Ishikawa (cell line): ENCODE results near the gene FADS3.

Source experiments
- CEBPB ChIP-seq: IDR thresholded peaks from 2 replicates; pipeline ENCODE4 v1.6.1; 2012
- CREB1 ChIP-seq: IDR thresholded peaks from 2 replicates; pipeline ENCODE4 v1.6.1; 2012; ENCODE audit warnings: low read depth
- EGR1 ChIP-seq: IDR thresholded peaks from 2 replicates; pipeline ENCODE4 v1.6.1; 2012
- EP300 ChIP-seq: IDR thresholded peaks from 2 replicates; pipeline ENCODE4 v1.6.1; 2012; ENCODE audit warnings: borderline replicate concordance
- FOXM1 ChIP-seq: IDR thresholded peaks from 2 replicates; pipeline ENCODE4 v1.6.1; 2012; ENCODE audit warnings: low read depth, borderline replicate concordance
- NFIC ChIP-seq: IDR thresholded peaks from 2 replicates; pipeline ENCODE4 v1.6.1; 2012
- RAD21 ChIP-seq: IDR thresholded peaks from 2 replicates; pipeline ENCODE4 v1.6.1; 2012; ENCODE audit warnings: low read depth
- TAF1 ChIP-seq: IDR thresholded peaks from 2 replicates; pipeline ENCODE4 v1.6.1; 2012; ENCODE audit warnings: low read depth, mild to moderate bottlenecking
- TCF12 ChIP-seq: IDR thresholded peaks from 2 replicates; pipeline ENCODE4 v1.6.1; 2012; ENCODE audit warnings: low read depth
- TEAD4 ChIP-seq: IDR thresholded peaks from 2 replicates; pipeline ENCODE4 v1.6.1; 2012
- YY1 ChIP-seq: IDR thresholded peaks from 2 replicates; pipeline ENCODE4 v1.6.1; 2012; ENCODE audit warnings: low read depth
- ZBTB7A ChIP-seq: IDR thresholded peaks from 2 replicates; pipeline ENCODE4 v1.6.1; 2012; ENCODE audit warnings: low read depth
- TF ChIP-seq, protein P1 (sequence below): IDR thresholded peaks from 2 replicates; pipeline ENCODE4 v1.6.1; 2012; ENCODE audit warnings: low read depth, mild to moderate bottlenecking
- TF ChIP-seq, protein P2 (sequence below): IDR thresholded peaks from 2 replicates; pipeline ENCODE4 v1.6.1; 2012
- TF ChIP-seq, protein P3 (sequence below): IDR thresholded peaks from 2 replicates; pipeline ENCODE4 v1.6.1; 2012

The FADS3 gene

DNA sequence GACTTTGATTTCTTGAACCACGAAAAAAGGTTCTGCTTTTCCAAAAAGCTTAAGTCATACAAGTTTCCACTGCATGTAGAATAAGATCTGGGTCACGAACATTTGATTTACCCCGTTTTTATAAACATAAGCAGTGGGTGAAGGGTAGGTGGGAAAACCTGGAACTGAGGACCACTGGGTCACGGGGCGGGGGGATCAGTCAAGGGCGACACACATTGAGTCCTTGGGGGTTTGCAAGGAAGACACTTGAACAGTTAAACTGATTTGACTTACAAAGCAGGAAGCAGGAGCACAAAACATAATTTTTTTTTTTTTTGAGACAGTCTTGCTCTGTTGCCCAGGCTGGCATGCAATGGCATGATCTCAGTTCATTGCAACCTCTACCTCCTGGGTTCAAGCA is 10.9 kb downstream of the FADS3 start:
- TF ChIP-seq FOXM1 (no peak), CEBPB (no peak), TAF1 (no peak), EGR1 (no peak), ZBTB7A (no peak), RAD21 (no peak), YY1 (no peak)
- TF ChIP-seq, protein P1, sequence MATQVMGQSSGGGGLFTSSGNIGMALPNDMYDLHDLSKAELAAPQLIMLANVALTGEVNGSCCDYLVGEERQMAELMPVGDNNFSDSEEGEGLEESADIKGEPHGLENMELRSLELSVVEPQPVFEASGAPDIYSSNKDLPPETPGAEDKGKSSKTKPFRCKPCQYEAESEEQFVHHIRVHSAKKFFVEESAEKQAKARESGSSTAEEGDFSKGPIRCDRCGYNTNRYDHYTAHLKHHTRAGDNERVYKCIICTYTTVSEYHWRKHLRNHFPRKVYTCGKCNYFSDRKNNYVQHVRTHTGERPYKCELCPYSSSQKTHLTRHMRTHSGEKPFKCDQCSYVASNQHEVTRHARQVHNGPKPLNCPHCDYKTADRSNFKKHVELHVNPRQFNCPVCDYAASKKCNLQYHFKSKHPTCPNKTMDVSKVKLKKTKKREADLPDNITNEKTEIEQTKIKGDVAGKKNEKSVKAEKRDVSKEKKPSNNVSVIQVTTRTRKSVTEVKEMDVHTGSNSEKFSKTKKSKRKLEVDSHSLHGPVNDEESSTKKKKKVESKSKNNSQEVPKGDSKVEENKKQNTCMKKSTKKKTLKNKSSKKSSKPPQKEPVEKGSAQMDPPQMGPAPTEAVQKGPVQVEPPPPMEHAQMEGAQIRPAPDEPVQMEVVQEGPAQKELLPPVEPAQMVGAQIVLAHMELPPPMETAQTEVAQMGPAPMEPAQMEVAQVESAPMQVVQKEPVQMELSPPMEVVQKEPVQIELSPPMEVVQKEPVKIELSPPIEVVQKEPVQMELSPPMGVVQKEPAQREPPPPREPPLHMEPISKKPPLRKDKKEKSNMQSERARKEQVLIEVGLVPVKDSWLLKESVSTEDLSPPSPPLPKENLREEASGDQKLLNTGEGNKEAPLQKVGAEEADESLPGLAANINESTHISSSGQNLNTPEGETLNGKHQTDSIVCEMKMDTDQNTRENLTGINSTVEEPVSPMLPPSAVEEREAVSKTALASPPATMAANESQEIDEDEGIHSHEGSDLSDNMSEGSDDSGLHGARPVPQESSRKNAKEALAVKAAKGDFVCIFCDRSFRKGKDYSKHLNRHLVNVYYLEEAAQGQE: no peak
- TF ChIP-seq, protein P2, sequence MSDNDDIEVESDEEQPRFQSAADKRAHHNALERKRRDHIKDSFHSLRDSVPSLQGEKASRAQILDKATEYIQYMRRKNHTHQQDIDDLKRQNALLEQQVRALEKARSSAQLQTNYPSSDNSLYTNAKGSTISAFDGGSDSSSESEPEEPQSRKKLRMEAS: no peak
- TF ChIP-seq, protein P3, sequence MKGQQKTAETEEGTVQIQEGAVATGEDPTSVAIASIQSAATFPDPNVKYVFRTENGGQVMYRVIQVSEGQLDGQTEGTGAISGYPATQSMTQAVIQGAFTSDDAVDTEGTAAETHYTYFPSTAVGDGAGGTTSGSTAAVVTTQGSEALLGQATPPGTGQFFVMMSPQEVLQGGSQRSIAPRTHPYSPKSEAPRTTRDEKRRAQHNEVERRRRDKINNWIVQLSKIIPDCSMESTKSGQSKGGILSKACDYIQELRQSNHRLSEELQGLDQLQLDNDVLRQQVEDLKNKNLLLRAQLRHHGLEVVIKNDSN: no peak

DNA sequence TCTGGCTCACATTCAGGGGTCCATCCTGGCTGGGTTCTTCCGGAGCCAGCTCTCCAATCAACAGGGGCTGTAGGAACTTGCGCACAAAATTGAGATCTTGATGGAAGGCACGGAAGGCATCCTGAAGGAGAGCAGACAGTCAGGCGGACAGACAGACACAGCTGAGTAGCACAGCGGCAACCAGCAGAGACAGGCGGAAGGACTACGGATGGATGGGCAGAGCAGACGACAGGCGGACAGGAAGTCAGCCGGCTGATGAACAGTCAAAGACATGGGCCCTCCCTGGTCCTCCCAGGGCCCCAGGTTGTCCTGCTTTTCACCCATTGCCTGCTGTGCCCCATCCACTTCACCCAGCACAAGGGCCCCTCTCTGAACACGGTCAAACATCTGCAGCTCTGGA is 11.3 kb downstream of the FADS3 start:
- no peak for TF ChIP-seq FOXM1
- TF ChIP-seq EP300: no peak

DNA sequence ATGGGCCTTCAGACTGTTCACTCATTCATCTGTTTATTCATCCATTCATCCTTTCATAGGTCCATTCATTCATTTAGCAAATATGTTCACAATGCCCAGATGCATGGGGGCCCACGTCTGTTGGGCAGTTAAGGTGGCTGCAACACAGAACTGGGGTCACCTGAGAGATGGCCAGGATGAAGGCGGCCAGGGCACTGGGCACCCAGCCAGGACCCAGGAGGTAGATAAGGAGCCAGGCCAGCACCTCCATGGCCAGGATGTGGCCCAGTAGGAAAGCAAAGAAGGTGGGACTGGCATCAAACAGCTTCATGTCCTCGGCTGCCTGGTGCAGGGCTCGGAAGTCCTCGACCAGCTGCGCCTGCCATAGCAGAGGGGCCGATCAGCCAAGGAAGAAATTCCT is 12.2 kb downstream of the FADS3 start:
- TF ChIP-seq YY1: no peak
- TF ChIP-seq, protein P1: no peak
- no peak for TF ChIP-seq CREB1
- no peak for TF ChIP-seq EP300

DNA sequence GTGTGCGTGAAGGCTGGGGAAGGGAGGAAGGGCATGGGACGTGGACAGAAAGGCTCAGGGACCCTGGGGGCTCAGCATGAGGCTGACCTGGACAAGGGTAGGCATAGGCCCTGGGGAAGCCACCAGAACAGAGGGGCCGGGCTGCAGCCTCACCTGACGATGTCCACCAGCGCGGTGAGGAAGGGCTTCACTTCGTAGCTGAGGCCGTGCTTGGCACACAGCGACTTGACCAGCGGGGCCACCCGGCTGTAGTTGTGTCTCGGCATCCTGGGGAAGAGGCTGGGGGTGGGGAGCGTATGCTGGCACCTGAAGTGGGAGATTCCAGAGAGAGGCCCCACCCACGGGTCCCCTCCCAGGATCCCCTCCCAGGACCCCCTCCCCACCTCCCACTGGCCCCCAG is 15.6 kb downstream of the FADS3 start:
- TF ChIP-seq CEBPB (no peak), YY1 (no peak), RAD21 (no peak), FOXM1 (no peak), TAF1 (no peak), EGR1 (no peak), CREB1 (no peak), NFIC (no peak), TEAD4 (no peak), TCF12 (no peak), ZBTB7A (no peak), EP300 (no peak)
- TF ChIP-seq, protein P2: no peak
- TF ChIP-seq, protein P1: no peak
- TF ChIP-seq, protein P3: no peak

DNA sequence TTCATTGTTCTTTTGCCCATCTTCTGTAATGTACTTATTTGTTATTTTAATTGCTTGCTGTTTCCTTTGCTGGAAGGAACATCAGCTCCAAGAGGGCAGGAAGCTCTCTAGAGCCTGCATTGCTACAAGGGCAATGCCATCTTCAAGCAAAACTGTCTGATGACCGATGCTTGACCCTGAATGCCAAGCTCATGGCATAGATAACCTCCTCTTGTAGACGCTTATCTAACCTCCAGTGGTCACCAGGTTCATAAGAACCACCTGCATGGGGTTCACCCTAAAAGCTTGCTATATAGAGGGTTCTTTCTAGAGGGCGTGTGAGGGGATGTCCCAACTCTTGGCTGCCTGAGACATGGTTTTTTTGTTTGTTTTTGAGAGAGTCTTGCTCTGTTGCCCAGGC is 16.5 kb downstream of the FADS3 start:
- TF ChIP-seq FOXM1 (no peak), RAD21 (no peak), EGR1 (no peak), TEAD4 (no peak), TCF12 (no peak)
- TF ChIP-seq, protein P3: no peak
- TF ChIP-seq, protein P1: no peak
